ENCODE data around the gene GBP1.
"Not testable (repeated sequence)": the region's sequence is repeated elsewhere in the genome, so short reads cannot be mapped to it uniquely, and the experiment has no call there.

GBP1 gene

GRCh38 chr1:89051300-89051954 is 13.6 kb downstream of the GBP1 start:
- DNase-seq, result no peak

GRCh38 chr1:89050649-89051033 is 14.4 kb downstream of the GBP1 start:
- DNase-seq, result no peak

GRCh38 chr1:89049901-89050648 is 14.9 kb downstream of the GBP1 start:
- not testable (repeated sequence) for DNase-seq

DNA sequence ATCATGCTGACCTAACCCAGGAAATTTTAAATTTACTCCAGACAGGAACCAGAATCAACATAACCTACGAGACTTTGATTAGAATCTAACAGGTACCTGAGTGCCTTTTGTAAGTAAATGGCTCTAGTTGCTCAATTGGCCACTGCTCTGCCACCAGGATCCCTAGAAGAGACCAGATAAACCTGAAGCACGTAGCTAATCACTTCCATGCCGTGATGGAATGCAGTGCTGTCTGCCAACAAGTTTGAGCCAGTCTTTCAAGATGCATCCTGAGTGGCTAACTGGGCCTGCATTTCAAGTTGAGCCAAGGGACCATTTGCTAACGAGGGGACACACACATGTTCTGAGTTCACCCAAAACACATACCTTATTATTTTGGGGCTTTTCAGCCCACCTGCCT is 15.8 kb downstream of the GBP1 start:
- DNase-seq, result not testable (repeated sequence)

DNA sequence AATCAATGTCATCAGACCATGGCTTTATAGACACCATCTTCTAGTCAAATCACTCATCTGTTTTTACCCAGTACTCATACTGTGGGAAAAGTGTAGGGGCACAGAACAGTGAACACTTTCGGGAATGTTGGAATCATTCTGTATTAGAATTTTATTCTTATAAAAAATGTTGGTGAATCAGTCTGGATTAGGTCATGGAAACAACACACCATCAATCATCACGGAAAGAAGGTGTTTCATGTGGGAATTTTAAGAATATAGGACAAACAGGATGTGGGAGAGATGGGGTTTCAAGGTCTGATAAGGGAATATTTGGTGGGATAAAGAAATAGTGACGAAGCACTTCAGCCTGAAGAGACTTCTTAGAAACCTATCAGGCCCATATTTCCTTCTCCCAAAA is 17.3 kb downstream of the GBP1 start:
- DNase-seq, result no peak

- not testable (repeated sequence) for DNase-seq
Observed at GRCh38 chr1:89046318-89047183, 18.5 kb downstream of the GBP1 start.

GRCh38 chr1:89044970-89045721 is 19.9 kb downstream of the GBP1 start:
- no peak for DNase-seq

GRCh38 chr1:89043940-89044339 is 21.1 kb downstream of the GBP1 start:
- DNase-seq, result no peak

DNA sequence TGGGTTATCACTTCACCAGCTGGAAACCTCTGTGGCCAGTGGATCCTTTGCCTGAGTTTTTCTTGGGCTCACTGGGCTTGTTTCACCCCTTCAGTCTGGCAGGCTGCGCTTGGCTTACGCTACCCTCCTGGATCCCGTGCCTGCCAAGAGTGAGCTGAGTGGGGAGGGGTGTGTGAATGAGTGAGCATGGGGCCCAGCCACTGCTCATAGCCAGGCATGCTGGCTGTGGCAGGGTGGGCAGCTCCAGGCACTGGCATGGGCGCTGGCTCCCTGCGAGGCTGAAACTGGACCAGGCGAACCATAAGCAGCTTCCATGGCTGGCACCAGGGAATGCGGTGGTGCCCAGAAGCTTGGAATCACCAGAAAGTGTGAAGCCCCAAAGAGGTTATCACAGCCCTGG is 22.5 kb downstream of the GBP1 start:
- DNase-seq, result no peak

- DNase-seq, result no peak
Observed at GRCh38 chr1:89041721-89042120, 23.3 kb downstream of the GBP1 start.

GRCh38 chr1:89041119-89041641 is 23.8 kb downstream of the GBP1 start:
- DNase-seq, result no peak

GRCh38 chr1:89040315-89040626 is 24.7 kb downstream of the GBP1 start:
- no peak for DNase-seq

DNA sequence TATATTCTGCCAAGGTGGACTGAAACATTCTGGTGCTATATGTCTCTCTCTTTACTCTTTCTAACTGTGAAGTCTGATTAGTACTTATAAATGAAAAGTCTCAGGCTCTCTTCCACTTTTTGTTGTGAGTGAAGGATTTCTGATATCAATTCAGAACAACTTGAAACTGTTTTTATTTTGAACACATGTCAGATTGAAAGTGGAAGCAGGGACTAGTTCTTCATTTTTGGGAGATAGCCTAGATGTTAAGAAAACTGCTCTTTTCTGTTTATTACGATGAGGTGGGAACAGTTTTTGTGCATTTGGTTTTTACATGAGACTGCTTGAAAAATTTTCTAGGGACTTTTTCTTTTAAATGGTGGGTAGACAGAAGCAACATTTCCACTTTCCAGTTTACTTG is 27.8 kb downstream of the GBP1 start:
- DNase-seq, result no peak

DNA sequence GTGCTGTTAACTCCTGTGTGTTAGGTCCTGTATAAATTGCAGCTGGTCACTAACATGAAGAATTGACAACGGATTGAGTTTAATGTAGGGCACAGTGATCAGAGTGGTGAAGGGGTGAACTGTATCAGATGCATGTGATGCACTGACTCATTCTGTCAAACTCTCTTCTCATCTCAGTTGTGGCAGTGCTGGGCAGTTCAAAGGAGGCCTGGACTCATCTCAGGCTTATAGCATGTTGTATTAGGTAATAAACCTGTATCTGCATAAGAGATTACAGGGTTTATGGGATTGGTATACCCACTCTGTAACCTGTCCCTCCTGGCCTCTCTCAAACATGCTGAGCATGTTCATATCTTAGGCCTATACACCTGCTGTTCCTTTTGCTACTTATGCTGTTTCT is 29.9 kb downstream of the GBP1 start:
- DNase-seq, result no peak

DNA sequence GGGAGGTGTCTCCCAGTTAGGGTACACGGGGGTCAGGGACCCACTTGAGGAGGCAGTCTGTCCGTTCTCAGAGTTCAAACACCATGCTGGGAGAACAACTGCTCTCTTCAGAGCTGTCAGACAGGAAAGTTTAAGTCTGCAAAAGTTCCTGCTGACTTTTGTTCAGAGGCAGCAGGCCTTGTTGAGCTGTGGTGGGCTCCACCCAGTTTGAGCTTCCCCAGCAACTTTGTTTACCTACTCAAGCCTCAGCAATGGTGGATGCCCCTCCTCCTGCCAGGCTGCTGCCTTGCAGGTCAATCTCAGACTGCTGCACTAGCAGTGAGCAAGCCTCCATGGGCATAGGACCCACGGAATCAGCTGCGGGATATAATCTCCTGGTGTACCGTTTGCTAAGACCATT is 31.0 kb downstream of the GBP1 start:
- DNase-seq, result not testable (repeated sequence)

DNA sequence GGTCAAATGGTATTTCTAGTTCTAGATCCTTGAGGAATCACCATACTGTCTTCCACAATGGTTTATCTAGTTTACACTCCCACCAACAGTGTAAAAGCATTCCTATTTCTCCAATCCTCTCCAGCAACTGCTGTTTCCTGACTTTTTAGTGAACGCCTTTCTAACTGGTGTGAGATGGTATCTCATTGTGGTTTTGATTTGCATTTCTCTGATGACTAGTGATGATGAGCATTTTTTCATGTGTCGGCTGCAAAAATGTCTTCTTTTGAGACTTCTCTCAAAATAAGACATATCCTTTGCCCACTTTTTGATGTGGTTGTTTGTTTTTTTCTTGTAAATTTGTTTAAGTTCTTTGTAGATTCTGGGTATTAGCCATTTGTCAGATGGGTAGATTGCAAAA is 36.0 kb downstream of the GBP1 start:
- DNase-seq, result not testable (repeated sequence)

- no peak for DNase-seq
Observed at GRCh38 chr1:89025928-89026327, 39.1 kb downstream of the GBP1 start.

GRCh38 chr1:89023026-89023425 is 42.0 kb downstream of the GBP1 start:
- no peak for DNase-seq

DNA sequence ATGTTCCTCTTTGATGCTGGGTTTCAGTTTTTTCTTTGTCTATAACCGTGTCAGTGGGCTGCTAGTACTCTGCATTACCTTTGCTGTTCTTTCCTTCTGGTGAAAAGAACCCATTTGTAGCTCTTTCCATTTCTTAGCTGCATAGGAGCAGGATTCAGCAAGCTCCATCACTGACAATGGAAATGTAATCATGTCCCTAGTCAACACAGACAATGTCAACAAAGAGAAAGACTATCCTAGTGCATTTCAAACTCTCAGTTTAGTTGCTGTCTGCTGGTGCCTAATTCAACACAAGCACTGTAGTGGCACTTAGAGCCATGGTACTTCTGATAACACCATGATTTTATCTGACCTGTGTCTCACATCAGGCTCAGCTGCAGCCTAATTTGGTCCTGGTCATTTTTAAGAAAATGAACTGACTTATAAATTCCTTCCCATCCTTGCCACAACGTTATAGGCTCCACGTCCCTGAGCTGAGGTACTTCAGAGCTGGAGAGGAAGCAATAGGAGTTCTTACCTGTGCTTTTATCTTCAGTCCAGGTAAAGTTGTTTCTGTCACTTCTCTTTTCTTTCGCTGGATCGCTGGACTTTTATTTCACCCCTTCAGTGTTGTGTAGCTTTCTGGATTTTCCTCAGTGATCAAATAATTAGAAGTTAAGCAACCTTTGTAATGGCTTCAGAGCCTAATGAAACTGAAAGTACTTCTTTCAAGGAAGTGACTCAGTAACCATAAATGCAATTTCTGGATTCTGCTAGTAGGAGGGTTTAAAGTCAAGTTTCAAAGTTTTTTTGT is 42.6 kb downstream of the GBP1 start, which contains the start of gene GBP3:
TSS of gene GBP3 (minus strand) at position 700 of the 793 bp plus-strand sequence. CDS start 2,145 bp downstream, outside the sequence.
- DNase-seq, result no peak

GRCh38 chr1:89018318-89018717 is 46.7 kb downstream of the GBP1 start:
- not testable (repeated sequence) for DNase-seq

GRCh38 chr1:89008511-89008910 is 56.5 kb downstream of the GBP1 start:
- DNase-seq, result no peak
